Upper lobe of right lung (tissue), 1 donor: ENCODE measurements around the gene PELI1. TPM values are rescaled to one million over a fixed set of nuclear protein-coding genes. Genes with fewer than 3 reads are reported as not detected.
A peak's percentile ranks its signal among the peaks of the same experiment; 100 is the strongest.

Experiments used
- ATAC-seq: fragments of 200-7000 bp; cut with Tn5 transposase; one replicate; pipeline ENCODE4 v1.9.1; 2020; ENCODE audit warnings: mild to moderate bottlenecking, moderate library complexity
- DNase-seq: peaks from one replicate; pipeline ENCODE4 v3.0.0-alpha.2; 2020
- H3K27ac ChIP-seq: fragments of 200-600 bp; one replicate; pipeline ENCODE4 v1.8.0; 2022
- H3K27me3 ChIP-seq: fragments of 200-600 bp; one replicate; pipeline ENCODE4 v1.8.0; 2022; ENCODE audit warnings: mild to moderate bottlenecking
- H3K36me3 ChIP-seq: fragments of 200-600 bp; one replicate; pipeline ENCODE4 v1.8.0; 2022
- H3K4me1 ChIP-seq: fragments of 200-600 bp; one replicate; pipeline ENCODE4 v1.8.0; 2022
- H3K4me3 ChIP-seq: fragments of 200-600 bp; one replicate; pipeline ENCODE4 v1.8.0; 2022; ENCODE audit warnings: mild to moderate bottlenecking
- H3K9me3 ChIP-seq: fragments of 200-600 bp; one replicate; pipeline ENCODE4 v1.8.0; 2022
- intact Hi-C: fragments of 100-400 bp; cut with DNase I; formaldehyde crosslinking; loops from one replicate; pipeline ENCODE4 v1.11.0; 2022
- long read RNA-seq: library from polyadenylated mRNA; unstranded; transcript quantifications from one replicate; pipeline ENCODE4 v2.0.0, GENCODE V29; 2021
- total RNA-seq: library from RNA; stranded (reverse); fragmentation: NEBNext Ultra II Directional; extraction: Animal tissue kit (Norgen Biotek cat#: 25700); gene quantifications from one replicate; pipeline ENCODE4 v1.2.1, GENCODE V29; 2021
- TF ChIP-seq, protein P1 (sequence below): fragments of 200-600 bp; IDR thresholded peaks from one replicate; pipeline ENCODE4 v1.8.0; 2022; ENCODE audit warnings: antibody characterized with exemption
- donor health status: DM: no; HTN: yes; CAD: no; lungs with severe emphysema.

The PELI1 gene, protein sequence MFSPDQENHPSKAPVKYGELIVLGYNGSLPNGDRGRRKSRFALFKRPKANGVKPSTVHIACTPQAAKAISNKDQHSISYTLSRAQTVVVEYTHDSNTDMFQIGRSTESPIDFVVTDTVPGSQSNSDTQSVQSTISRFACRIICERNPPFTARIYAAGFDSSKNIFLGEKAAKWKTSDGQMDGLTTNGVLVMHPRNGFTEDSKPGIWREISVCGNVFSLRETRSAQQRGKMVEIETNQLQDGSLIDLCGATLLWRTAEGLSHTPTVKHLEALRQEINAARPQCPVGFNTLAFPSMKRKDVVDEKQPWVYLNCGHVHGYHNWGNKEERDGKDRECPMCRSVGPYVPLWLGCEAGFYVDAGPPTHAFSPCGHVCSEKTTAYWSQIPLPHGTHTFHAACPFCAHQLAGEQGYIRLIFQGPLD
- total RNA-seq: 35.8 TPM
- long read RNA-seq, transcript PELI1-201 (7 exons, 3,750 nt): major isoform, 28 of 35 reads
- long read RNA-seq, partial matches to known transcripts: 3 of 35 reads
- long read RNA-seq, other reads (novel, unspliced or antisense): 4 of 35 reads

- TF ChIP-seq, protein P1, sequence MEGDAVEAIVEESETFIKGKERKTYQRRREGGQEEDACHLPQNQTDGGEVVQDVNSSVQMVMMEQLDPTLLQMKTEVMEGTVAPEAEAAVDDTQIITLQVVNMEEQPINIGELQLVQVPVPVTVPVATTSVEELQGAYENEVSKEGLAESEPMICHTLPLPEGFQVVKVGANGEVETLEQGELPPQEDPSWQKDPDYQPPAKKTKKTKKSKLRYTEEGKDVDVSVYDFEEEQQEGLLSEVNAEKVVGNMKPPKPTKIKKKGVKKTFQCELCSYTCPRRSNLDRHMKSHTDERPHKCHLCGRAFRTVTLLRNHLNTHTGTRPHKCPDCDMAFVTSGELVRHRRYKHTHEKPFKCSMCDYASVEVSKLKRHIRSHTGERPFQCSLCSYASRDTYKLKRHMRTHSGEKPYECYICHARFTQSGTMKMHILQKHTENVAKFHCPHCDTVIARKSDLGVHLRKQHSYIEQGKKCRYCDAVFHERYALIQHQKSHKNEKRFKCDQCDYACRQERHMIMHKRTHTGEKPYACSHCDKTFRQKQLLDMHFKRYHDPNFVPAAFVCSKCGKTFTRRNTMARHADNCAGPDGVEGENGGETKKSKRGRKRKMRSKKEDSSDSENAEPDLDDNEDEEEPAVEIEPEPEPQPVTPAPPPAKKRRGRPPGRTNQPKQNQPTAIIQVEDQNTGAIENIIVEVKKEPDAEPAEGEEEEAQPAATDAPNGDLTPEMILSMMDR: peak; percentile 44
Observed at GRCh38 chr2:64144057-64145013, at the start of gene PELI1. Gene PELI1 (minus strand): TSS chr2:64144420. CDS start chr2:64108310, 36,110 bp downstream.

DNA sequence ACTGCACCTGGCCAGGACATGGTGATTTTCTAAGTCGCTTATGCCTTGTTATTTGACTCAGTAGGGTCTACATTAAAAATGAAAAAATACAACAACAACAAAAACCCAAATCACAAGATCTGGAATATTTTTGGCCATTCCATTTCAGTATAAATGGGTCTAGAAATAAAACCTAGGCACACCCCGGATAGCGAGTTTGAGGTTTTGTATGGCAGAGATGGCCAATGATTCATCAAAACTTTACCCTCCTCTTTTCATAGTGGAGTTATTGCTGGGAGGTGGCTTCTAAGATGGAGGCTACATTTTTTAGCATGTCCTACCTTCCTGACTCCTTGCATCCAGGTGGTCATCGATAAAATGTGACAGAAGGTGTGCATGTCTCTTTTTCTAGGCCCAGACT, 49.3 kb upstream of the PELI1 start:
- TF ChIP-seq, protein P1: no peak
- DNase-seq (no peak), ATAC-seq (no peak)
- Histone ChIP-seq H3K27ac (no peak overlapping the region), H3K36me3 (no peaks in the 10 kb centered on the region), H3K4me1 (peaks cover 7% of the 10 kb centered on the region), H3K4me3 (no peak overlapping the region), H3K9me3 (no peaks in the 10 kb centered on the region), H3K27me3 (no peaks in the 10 kb centered on the region)
- intact Hi-C loops: no loop called here

More at GRCh38 chr2:64144057-64145013, at the start of gene PELI1:
- H3K4me1 ChIP-seq: peaks cover 15% of the 10 kb centered on the region
- peak within 1 kb of the TSS; percentile 95 for H3K27ac ChIP-seq
- no peaks in the 10 kb centered on the region for H3K9me3 ChIP-seq
- ATAC-seq (peak; percentile 99), DNase-seq (peak; percentile 97)
- H3K27me3 ChIP-seq: no peaks in the 10 kb centered on the region
- H3K4me3 ChIP-seq: peak within 1 kb of the TSS; percentile 86
- no peaks in the 10 kb centered on the region for H3K36me3 ChIP-seq
- intact Hi-C loops: no loop called here

DNA sequence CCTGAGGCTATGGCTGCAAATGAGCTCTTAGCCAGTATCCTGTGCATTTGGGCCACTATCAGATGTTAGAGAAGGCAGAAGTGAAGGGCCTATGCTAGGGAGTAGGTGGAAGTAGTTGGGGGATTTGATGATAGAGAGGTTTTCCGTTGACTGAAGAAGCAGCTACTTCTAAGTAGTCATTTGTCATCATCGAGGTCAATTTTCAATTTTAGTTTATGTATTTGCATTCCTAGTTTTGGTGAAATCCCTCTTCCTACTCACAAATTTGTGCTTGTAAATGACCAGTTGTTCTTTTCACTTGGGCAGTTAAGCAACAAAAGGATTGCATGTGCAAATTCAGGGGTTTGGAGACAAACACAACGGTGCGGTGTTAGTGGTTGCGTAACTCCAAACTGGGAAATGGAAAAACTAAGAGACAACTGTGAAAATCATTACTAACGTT, 48.5 kb upstream of the PELI1 start:
- peak; percentile 51 for ATAC-seq
- no peak overlapping the region for H3K4me3 ChIP-seq
- intact Hi-C loops: no loop called here
- no peaks in the 10 kb centered on the region for H3K27me3 ChIP-seq
- peak overlapping the region; percentile 27 for H3K27ac ChIP-seq
- no peak for DNase-seq
- no peaks in the 10 kb centered on the region for H3K9me3 ChIP-seq
- peaks cover 7% of the 10 kb centered on the region for H3K4me1 ChIP-seq
- H3K36me3 ChIP-seq: no peaks in the 10 kb centered on the region
- TF ChIP-seq, protein P1: no peak

GRCh38 chr2:64192125-64192479, 47.9 kb upstream of the PELI1 start:
- intact Hi-C loops: no loop called here
- Histone ChIP-seq H3K4me1 (peaks cover 7% of the 10 kb centered on the region), H3K4me3 (no peak overlapping the region), H3K9me3 (no peaks in the 10 kb centered on the region), H3K27me3 (no peaks in the 10 kb centered on the region), H3K36me3 (no peaks in the 10 kb centered on the region), H3K27ac (peak overlapping the region; percentile 27)
- TF ChIP-seq, protein P1: no peak
- DNase-seq (no peak), ATAC-seq (peak; percentile 87)

GRCh38 chr2:64189586-64189985, 45.4 kb upstream of the PELI1 start:
- Histone ChIP-seq H3K27ac (no peak overlapping the region), H3K4me1 (peaks cover 13% of the 10 kb centered on the region), H3K4me3 (no peak overlapping the region), H3K27me3 (no peaks in the 10 kb centered on the region), H3K9me3 (no peaks in the 10 kb centered on the region), H3K36me3 (no peaks in the 10 kb centered on the region)
- intact Hi-C loops: no loop called here
- DNase-seq (no peak), ATAC-seq (no peak)
- TF ChIP-seq, protein P1: no peak
